ENCODE measurements around the gene CCIN. TPM values are rescaled to one million over a fixed set of nuclear protein-coding genes. Genes with fewer than 3 reads are reported as not detected.

The CCIN gene
- total RNA-seq, 1 donor from 2014 or later = not detected

DNA sequence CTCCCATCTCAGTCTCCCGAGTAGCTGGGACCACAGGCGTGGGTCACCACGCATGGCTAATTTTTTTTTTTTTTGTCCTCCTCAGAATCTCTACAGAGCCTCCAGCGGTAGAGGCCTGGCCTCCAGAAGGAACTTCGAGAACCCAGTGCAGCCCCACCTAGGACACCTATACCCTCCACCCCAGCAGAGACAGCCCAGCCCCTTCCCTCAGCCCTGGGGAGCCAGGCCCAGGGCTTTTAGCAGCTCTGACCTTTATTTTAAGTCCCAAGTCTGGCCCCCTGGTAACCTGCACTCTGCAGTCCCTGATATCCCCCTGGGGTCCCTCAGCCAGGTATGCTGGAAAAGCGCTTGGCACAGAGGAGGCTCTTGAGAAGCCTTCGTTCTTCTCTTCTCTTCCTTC, 27.4 kb upstream of the CCIN start:
- TF ChIP-seq, protein P1, sequence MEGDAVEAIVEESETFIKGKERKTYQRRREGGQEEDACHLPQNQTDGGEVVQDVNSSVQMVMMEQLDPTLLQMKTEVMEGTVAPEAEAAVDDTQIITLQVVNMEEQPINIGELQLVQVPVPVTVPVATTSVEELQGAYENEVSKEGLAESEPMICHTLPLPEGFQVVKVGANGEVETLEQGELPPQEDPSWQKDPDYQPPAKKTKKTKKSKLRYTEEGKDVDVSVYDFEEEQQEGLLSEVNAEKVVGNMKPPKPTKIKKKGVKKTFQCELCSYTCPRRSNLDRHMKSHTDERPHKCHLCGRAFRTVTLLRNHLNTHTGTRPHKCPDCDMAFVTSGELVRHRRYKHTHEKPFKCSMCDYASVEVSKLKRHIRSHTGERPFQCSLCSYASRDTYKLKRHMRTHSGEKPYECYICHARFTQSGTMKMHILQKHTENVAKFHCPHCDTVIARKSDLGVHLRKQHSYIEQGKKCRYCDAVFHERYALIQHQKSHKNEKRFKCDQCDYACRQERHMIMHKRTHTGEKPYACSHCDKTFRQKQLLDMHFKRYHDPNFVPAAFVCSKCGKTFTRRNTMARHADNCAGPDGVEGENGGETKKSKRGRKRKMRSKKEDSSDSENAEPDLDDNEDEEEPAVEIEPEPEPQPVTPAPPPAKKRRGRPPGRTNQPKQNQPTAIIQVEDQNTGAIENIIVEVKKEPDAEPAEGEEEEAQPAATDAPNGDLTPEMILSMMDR (IDR thresholded peaks at IDR 0.05) = no peak
- Mint-ChIP-seq H3K4me1 (ENCODE audit: unreplicated experiment) (peaks cover 43% of the 10 kb centered on the region), H3K27ac (ENCODE audit: unreplicated experiment) (peak overlapping the region; percentile 60), H3K4me3 (ENCODE audit: unreplicated experiment) (no peak overlapping the region), H3K36me3 (ENCODE audit: unreplicated experiment) (peaks cover 14% of the 10 kb centered on the region), H3K9me3 (ENCODE audit: unreplicated experiment) (peaks cover 12% of the 10 kb centered on the region), H3K27me3 (ENCODE audit: unreplicated experiment) (no peaks in the 10 kb centered on the region)
- no peak for DNase-seq (ENCODE audit: extremely low spot score, unreplicated experiment)

DNA sequence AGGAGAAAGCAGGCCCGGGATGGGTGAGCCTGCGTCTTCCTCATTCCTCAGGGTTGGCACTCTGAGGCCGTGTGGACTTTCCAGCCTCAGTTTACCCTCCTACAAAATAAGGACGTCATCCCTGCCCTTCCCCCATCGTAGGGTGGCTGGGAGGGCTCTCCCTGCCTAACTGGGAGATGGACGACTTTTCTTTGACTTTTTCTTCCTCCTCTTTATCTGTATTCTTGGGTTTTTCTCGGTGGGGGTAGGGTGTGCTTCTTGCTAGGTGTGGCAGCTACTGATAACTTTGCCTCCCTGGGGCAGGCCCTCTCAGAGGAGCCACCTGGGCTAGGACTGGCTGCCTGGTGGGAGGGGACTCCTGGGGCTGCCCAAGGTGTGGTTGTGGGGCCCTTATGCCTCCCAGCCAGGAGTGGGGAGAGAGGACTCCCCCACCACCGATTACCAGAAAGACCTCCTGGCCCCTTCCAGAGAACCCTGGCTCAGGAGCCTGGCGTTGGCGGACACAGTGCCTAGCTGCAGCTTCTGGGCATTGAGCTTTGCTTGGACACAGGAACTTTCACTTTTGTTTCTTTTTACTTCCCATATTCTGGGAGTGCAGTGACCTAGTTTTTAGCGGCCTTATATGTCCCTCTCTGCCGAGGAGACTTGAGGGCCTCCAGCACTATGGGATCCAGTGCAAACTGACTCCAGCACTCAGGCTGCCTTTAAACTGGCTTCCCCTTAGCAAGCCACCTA, 26.5 kb upstream of the CCIN start:
- H3K4me1 Mint-ChIP-seq (ENCODE audit: unreplicated experiment) = peaks cover 42% of the 10 kb centered on the region
- peak overlapping the region; percentile 19 for H3K4me3 Mint-ChIP-seq (ENCODE audit: unreplicated experiment)
- H3K27ac Mint-ChIP-seq (ENCODE audit: unreplicated experiment) = peak overlapping the region; percentile 75
- H3K36me3 Mint-ChIP-seq (ENCODE audit: unreplicated experiment) = peaks cover 16% of the 10 kb centered on the region
- no peak for DNase-seq (ENCODE audit: extremely low spot score, unreplicated experiment)
- TF ChIP-seq, protein P1 (IDR thresholded peaks at IDR 0.05) = no peak
- peaks cover 12% of the 10 kb centered on the region for H3K9me3 Mint-ChIP-seq (ENCODE audit: unreplicated experiment)
- no peaks in the 10 kb centered on the region for H3K27me3 Mint-ChIP-seq (ENCODE audit: unreplicated experiment)

DNA sequence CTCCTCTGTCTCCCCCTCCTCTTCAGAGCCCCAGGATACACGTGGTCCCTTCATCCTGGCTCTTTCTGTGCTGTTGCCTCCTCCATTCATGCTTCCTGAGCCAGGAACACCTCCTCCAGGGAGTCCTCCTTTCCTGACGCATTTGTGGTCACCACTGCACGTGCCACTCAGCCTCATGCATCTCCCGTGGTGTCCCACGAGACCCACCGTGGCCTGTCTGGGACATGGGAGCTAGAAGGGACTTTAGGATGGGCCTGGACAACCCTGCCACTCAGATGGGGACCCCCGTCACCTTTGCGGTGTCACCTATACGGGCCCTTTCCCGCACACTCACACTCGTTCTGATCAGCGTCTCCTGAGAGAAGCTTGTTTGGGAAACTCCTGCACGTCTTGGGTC, 25.9 kb upstream of the CCIN start:
- peaks cover 44% of the 10 kb centered on the region for H3K4me1 Mint-ChIP-seq (ENCODE audit: unreplicated experiment)
- H3K27ac Mint-ChIP-seq (ENCODE audit: unreplicated experiment) = peak overlapping the region; percentile 75
- H3K36me3 Mint-ChIP-seq (ENCODE audit: unreplicated experiment) = peaks cover 16% of the 10 kb centered on the region
- DNase-seq (ENCODE audit: extremely low spot score, unreplicated experiment) = no peak
- TF ChIP-seq, protein P1 (IDR thresholded peaks at IDR 0.05) = no peak
- no peaks in the 10 kb centered on the region for H3K27me3 Mint-ChIP-seq (ENCODE audit: unreplicated experiment)
- peaks cover 12% of the 10 kb centered on the region for H3K9me3 Mint-ChIP-seq (ENCODE audit: unreplicated experiment)
- peak overlapping the region; percentile 19 for H3K4me3 Mint-ChIP-seq (ENCODE audit: unreplicated experiment)

DNA sequence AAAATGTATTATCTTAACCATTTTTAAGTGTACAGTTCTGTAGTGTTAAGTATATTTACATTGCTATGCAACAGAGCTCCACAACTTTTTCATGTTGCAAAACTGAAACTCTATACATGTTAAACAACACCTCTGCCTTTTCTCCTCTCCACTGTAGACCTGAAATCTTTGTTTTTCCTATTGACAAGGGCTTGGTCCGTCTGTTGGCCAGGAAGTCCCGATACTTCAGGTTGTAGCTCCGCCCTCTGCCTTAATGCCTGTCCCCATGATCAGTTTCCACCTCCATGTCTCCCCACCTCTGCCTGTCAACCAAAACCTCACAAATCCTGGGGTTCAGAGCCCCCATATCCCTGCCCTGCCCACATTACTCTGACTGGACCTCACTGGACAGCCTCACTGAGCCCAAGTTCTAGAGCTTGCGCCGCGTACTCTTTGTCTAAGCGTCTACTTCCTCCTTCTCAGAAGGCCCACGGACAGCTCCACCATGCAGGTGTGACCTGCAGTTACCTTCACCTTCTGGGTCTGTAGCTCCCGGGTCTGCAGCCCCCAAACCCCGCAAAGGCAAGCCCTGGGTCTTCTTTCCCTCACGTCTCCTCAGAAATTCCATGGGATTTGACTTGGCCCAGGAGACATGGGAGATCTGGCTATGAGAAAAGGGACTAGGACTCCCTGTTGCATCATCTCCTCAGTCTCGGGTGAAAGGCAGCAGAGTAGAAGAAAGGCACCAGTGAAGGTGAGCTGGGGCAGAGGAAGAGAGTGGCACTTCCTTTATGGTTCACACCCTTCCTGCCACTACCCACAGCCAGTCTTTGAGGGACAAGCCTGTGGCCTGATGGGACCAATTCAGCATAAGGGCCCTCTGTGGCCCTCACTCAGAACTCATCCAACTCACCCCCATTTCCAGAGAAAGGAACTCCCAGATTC, 24.6 kb upstream of the CCIN start:
- Mint-ChIP-seq H3K27ac (ENCODE audit: unreplicated experiment) (peak overlapping the region; percentile 28), H3K4me1 (ENCODE audit: unreplicated experiment) (peaks cover 52% of the 10 kb centered on the region), H3K4me3 (ENCODE audit: unreplicated experiment) (no peak overlapping the region), H3K36me3 (ENCODE audit: unreplicated experiment) (peaks cover 16% of the 10 kb centered on the region), H3K27me3 (ENCODE audit: unreplicated experiment) (no peaks in the 10 kb centered on the region), H3K9me3 (ENCODE audit: unreplicated experiment) (peaks cover 12% of the 10 kb centered on the region)
- DNase-seq (ENCODE audit: extremely low spot score, unreplicated experiment) = no peak
- TF ChIP-seq, protein P1 (IDR thresholded peaks at IDR 0.05) = no peak

DNA sequence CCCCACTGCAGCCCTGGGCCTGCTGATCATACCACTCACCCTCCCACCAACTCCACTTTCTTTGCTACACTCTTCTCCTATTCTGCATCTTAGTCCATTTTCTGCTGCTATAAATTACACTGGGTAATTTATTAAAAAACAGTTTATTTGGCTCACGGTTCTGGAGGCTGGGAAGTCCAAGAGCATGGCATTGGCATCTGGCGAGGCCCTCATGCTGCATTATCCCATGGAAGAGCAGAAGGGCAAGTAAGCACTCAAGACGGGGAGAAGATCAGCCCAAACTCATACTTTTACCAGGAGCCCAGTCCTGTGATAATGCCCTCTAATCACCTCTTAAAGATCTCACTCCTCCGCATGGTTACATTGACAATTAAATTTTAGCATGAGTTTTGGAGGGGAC, 23.2 kb upstream of the CCIN start:
- TF ChIP-seq, protein P1 (IDR thresholded peaks at IDR 0.05) = no peak
- Mint-ChIP-seq H3K36me3 (ENCODE audit: unreplicated experiment) (peaks cover 18% of the 10 kb centered on the region), H3K9me3 (ENCODE audit: unreplicated experiment) (peaks cover 12% of the 10 kb centered on the region), H3K4me3 (ENCODE audit: unreplicated experiment) (no peak overlapping the region), H3K27me3 (ENCODE audit: unreplicated experiment) (no peaks in the 10 kb centered on the region), H3K4me1 (ENCODE audit: unreplicated experiment) (peaks cover 56% of the 10 kb centered on the region), H3K27ac (ENCODE audit: unreplicated experiment) (no peak overlapping the region)
- no peak for DNase-seq (ENCODE audit: extremely low spot score, unreplicated experiment)
